ENCODE data around the gene VTI1A. TPM values are rescaled to one million over a fixed set of nuclear protein-coding genes. Genes with fewer than 3 reads are reported as not detected.

Gene VTI1A
- total RNA-seq, 1 experiment from 2014 or later: 22.0 TPM

DNA sequence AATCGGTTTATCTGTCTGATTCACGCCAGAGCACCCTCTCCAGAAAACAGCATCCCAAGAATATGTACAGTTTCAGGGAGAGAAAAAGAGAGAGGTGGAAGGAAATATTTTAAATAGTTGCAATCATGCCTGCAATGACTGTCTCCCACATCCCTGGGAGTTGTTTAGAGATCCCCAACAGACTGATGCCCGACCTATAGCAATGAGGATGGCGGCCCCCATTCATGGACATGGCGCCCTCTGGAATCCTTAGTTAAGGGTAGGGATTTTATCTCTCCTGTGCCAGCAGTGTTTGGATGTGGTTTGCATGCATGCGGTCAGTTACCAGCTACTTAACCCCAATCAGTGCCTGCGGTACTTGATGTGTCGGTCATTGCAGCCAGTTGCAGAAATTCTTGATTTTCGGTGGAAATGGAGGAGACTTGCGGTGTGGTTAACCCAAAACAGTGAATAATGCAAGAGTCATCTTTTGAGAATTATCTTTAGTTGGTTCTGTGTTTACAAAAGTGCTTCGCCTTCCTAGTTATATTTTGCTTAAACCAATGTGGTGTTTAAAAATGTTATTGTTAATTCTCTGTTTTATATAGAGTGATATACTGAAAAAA is 317.0 kb downstream of the VTI1A start:
- Histone ChIP-seq H2AK5ac (ENCODE audit: insufficient read length, low read length) (no peak overlapping the region), H3K23me2 (ENCODE audit: insufficient read length, low read depth, low read length, poor library complexity, severe bottlenecking) (no peaks in the 10 kb centered on the region), H3K27me3 (ENCODE audit: insufficient read depth, low read length) (no peaks in the 10 kb centered on the region), H4K8ac (replicated peaks; ENCODE audit: insufficient read length, low read depth, low read length) (no peak overlapping the region), H3K9ac (ENCODE audit: extremely low read depth, insufficient read length, low read length) (no peak overlapping the region), H3K4me1 (ENCODE audit: insufficient read depth, low read length) (peaks cover 10% of the 10 kb centered on the region), H3K79me2 (ENCODE audit: insufficient read depth, low read length) (no peaks in the 10 kb centered on the region), H4K5ac (ENCODE audit: insufficient read length, low read depth, low read length) (no peak overlapping the region), H2BK20ac (ENCODE audit: low read depth, low read length, poor library complexity, severe bottlenecking) (no peak overlapping the region), H4K20me1 (ENCODE audit: control insufficient read depth, insufficient read depth, insufficient read length) (no peaks in the 10 kb centered on the region), H3K23ac (ENCODE audit: insufficient read length, low read depth, low read length) (no peak overlapping the region), H2BK5ac (ENCODE audit: insufficient read length, low read length) (no peak overlapping the region), H3T11ph (ENCODE audit: low read length) (no peak overlapping the region), H3K4ac (ENCODE audit: low read depth, low read length) (no peak overlapping the region), H3K4me2 (ENCODE audit: insufficient read depth, insufficient read length, low read length) (no peak overlapping the region), H3K27ac (ENCODE audit: insufficient read length, low read depth, low read length) (no peak overlapping the region), H4K91ac (ENCODE audit: insufficient read length, low read depth, low read length) (no peak overlapping the region), H2BK12ac (ENCODE audit: insufficient read length, low read depth, low read length) (no peak overlapping the region), H3K14ac (ENCODE audit: insufficient read depth, low read length) (no peak overlapping the region; the same call in 1 of the 2 replicates), H2AFZ (ENCODE audit: low read length) (no peak overlapping the region), H3K56ac (ENCODE audit: insufficient read length, low read depth, low read length) (no peak overlapping the region), H3K9me3 (ENCODE audit: control insufficient read depth, low read depth, low read length) (no peaks in the 10 kb centered on the region), H3K79me1 (ENCODE audit: insufficient read depth, low read depth, low read length, poor library complexity, severe bottlenecking) (no peaks in the 10 kb centered on the region), H3K18ac (ENCODE audit: insufficient read length, low read depth, low read length) (no peak overlapping the region), H2BK120ac (ENCODE audit: low read depth, low read length, poor library complexity, severe bottlenecking) (no peak overlapping the region), H2BK15ac (ENCODE audit: low read depth, low read length) (no peak overlapping the region)
- H3K27ac Mint-ChIP-seq: no peak overlapping the region
- no peaks in the 10 kb centered on the region for H3K27me3 Mint-ChIP-seq (ENCODE audit: low read depth)
- TF ChIP-seq, protein P1, sequence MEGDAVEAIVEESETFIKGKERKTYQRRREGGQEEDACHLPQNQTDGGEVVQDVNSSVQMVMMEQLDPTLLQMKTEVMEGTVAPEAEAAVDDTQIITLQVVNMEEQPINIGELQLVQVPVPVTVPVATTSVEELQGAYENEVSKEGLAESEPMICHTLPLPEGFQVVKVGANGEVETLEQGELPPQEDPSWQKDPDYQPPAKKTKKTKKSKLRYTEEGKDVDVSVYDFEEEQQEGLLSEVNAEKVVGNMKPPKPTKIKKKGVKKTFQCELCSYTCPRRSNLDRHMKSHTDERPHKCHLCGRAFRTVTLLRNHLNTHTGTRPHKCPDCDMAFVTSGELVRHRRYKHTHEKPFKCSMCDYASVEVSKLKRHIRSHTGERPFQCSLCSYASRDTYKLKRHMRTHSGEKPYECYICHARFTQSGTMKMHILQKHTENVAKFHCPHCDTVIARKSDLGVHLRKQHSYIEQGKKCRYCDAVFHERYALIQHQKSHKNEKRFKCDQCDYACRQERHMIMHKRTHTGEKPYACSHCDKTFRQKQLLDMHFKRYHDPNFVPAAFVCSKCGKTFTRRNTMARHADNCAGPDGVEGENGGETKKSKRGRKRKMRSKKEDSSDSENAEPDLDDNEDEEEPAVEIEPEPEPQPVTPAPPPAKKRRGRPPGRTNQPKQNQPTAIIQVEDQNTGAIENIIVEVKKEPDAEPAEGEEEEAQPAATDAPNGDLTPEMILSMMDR (conservative IDR thresholded peaks at IDR 0.05): no peak
- WGBS (ENCODE audit: extremely low coverage, insufficient read length, low lambda C conversion rate): no CpG with 5 or more reads among the region's 11 CpGs
- no peak overlapping the region for H3K4me3 Mint-ChIP-seq
- H3K4me1 Mint-ChIP-seq: peaks cover 33% of the 10 kb centered on the region in 2 experiments
- no peak for DNase-seq
- H3K9me3 Mint-ChIP-seq: no peaks in the 10 kb centered on the region
- no peaks in the 10 kb centered on the region for H3K36me3 Mint-ChIP-seq (ENCODE audit: insufficient read depth in 1 of 3, low read depth in 3 of 3)

Data from H9 (cell line).